CD4-positive, alpha-beta T cell (primary cell): Measurements from ENCODE around the gene SH3BP2. TPM values are rescaled to one million over a fixed set of nuclear protein-coding genes. Genes with fewer than 3 reads are reported as not detected.

Experiments used
- ATAC-seq: fragments of 200-7000 bp; cut with Tn5 transposase; one replicate; pipeline ENCODE4 v1.10.0; 2022; ENCODE audit warnings: mild to moderate bottlenecking; ENCODE audit not compliant: poor library complexity
- CTCF ChIA-PET: fragments of 350-600 bp; sonication (Branson Sonifier 250); formaldehyde crosslinking; loops from one replicate; lab custom pipeline; 2021; ENCODE audit warnings: antibody characterized with exemption, inconsistent platforms; lab: Charles Lee
- POLR2A ChIA-PET: fragments of 350-600 bp; sonication (Branson Sonifier 250); formaldehyde crosslinking; loops from one replicate; lab custom pipeline; 2021; ENCODE audit warnings: antibody characterized with exemption, inconsistent platforms; lab: Charles Lee
- DNase-seq, 14 experiments: peaks; one replicate each; pipeline ENCODE4 v3.0.0-alpha.2; 2013 to 2020; ENCODE audit warnings: mixed read lengths in 2 of 14
- H3K27ac ChIP-seq, 2 donors: one replicate each; pipeline versions ENCODE4 v1.5.1 to v1.7.0; 2013; ENCODE audit warnings: low read length in 2 of 2, low read depth in 1 of 2, mild to moderate bottlenecking in 1 of 2
- H3K27me3 ChIP-seq, 2 experiments: 1 replicate in 1 of 2; 2 replicates in 1 of 2; pipeline versions ENCODE4 v1.6.1 to v1.7.0; 2013; ENCODE audit warnings: low read length in 2 of 2, control low read depth in 1 of 2, mild to moderate bottlenecking in 1 of 2, moderate library complexity in 1 of 2; ENCODE audit not compliant: insufficient read depth in 2 of 2, control insufficient read depth in 1 of 2
- H3K36me3 ChIP-seq: one replicate; pipeline ENCODE4 v1.6.1; 2013; ENCODE audit warnings: low read length, control low read depth; ENCODE audit not compliant: insufficient read depth
- H3K4me1 ChIP-seq: one replicate; pipeline ENCODE4 v1.6.1; 2013; ENCODE audit warnings: low read length, control low read depth; ENCODE audit not compliant: insufficient read depth
- H3K4me3 ChIP-seq: one replicate; pipeline ENCODE4 v1.5.1; 2013; ENCODE audit warnings: mild to moderate bottlenecking, low read length, moderate library complexity
- H3K9me3 ChIP-seq, 2 experiments: 1 replicate in 1 of 2; 2 replicates in 1 of 2; pipeline versions ENCODE4 v1.6.1 to v1.7.0; 2013; ENCODE audit warnings: low read length in 2 of 2, mild to moderate bottlenecking in 2 of 2, control low read depth in 1 of 2, moderate library complexity in 1 of 2; ENCODE audit not compliant: control insufficient read depth in 1 of 2, insufficient read depth in 1 of 2
- H3K27ac Mint-ChIP-seq: one replicate; pipeline ENCODE4 v1.8.0; 2020; ENCODE audit warnings: mixed read lengths
- H3K27me3 Mint-ChIP-seq: one replicate; pipeline ENCODE4 v1.8.0; 2021; ENCODE audit warnings: mixed read lengths
- H3K36me3 Mint-ChIP-seq: one replicate; pipeline ENCODE4 v1.8.0; 2021; ENCODE audit warnings: low read depth, mixed read lengths
- H3K4me1 Mint-ChIP-seq: one replicate; pipeline ENCODE4 v1.8.0; 2021; ENCODE audit warnings: low read depth, mixed read lengths
- H3K4me3 Mint-ChIP-seq: one replicate; pipeline ENCODE4 v1.8.0; 2020; ENCODE audit warnings: mild to moderate bottlenecking, mixed read lengths
- H3K9me3 Mint-ChIP-seq: one replicate; pipeline ENCODE4 v1.8.0; 2020; ENCODE audit warnings: mixed read lengths
- CTCF ChIP-seq: fragments of 200-600 bp; IDR thresholded peaks from one replicate; pipeline ENCODE4 v1.8.0; 2022; ENCODE audit warnings: antibody characterized with exemption, mild to moderate bottlenecking
- intact Hi-C, 2 experiments: fragments of 100-400 bp; cut with DNase I in 1 of 2; cut with micrococcal nuclease in 1 of 2; formaldehyde crosslinking; loops; one replicate each; pipeline versions ENCODE4 v1.15.1 to v1.9.0; 2023 to 2025; cut with DNase I, micrococcal nuclease
- total RNA-seq, 174 experiments: library from RNA in 2 of 174; stranded (reverse) in 2 of 174; gene quantifications; one replicate each; pipeline ENCODE4 v1.2.3 and lab custom pipeline; 2021 to 2026

The SH3BP2 gene
- total RNA-seq, 2 experiments from 2014 or later: 30.1 to 30.5 TPM

DNA sequence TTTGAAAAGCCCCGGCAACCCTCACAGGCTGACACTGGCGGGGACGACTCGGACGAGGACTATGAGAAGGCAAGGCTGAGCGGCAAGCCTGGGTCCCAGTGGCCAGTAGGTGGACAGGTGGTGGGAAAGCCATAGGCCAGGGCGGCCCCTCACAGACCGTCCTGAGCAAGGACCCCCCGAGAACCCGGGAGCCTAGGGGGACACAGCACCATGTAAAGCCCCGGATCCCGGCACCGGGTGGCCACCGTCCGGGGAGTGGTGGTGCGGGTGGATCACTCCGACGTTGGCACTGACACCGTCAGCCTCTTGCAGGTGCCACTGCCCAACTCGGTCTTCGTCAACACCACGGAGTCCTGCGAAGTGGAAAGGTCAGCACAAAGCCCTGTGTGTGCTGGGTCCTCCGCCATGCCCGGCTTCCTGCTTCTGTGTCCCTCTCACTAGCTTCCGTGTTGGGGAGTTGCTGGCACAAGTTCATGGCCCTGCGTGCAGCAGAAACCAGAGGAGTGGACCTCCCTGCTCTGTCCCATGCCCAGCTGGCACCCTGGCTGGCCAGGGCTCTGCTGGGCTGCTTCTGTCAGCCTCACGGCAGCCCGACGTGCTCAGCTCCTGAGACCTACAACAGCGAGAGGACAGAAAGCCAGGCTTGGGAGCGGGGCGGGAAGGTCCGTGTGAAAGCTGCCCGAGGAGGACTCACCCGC is 38.9 kb downstream of the SH3BP2 start:
- H3K27ac ChIP-seq: no peak overlapping the region
- CTCF ChIA-PET: no interaction called here
- peaks cover 15% of the 10 kb centered on the region for H3K4me1 Mint-ChIP-seq

DNA sequence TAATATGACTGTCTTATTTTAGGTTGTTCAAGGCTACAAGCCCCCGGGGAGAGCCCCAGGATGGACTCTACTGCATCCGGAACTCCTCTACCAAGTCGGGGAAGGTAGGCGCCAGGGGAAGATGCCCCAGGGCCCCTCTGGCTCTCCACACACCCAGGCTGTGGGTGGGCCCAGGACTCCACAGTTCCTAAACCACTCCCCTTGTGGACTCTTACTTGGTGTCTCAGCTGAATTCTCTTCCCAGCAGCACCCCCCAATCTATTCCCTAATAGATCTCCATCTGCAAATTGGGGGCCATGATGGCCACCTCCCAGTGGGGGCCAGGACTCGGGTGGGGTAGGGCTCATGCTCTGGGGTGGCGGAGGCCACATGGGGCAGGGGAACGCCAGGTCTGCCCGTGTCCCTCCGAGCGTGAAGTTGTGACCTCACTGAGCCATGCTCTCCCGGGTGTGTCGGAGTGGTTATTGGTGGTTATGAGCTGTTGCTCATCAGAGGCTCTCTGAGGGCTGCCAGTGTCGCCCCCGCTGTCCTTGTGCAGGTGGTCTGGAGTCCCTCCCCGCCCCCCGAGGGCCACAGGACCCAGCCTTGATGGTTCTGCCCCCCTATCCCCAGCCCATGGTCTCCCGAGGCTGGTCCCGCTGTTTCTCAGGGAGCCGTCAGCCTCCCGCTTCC is 39.6 kb downstream of the SH3BP2 start:
- no peaks in the 10 kb centered on the region for H3K27me3 Mint-ChIP-seq
- no peak for TF ChIP-seq CTCF
- peaks cover 38% of the 10 kb centered on the region for H3K4me1 ChIP-seq
- DNase-seq (peak in 2 of 14 experiments; percentile 12 to 31), ATAC-seq (no peak)
- no peaks in the 10 kb centered on the region for H3K27me3 ChIP-seq
- no peaks in the 10 kb centered on the region for H3K9me3 Mint-ChIP-seq
- peaks cover 36% of the 10 kb centered on the region for H3K36me3 Mint-ChIP-seq
- peaks cover 66% of the 10 kb centered on the region for H3K36me3 ChIP-seq
- H3K4me3 Mint-ChIP-seq: no peak overlapping the region
- H3K4me3 ChIP-seq: no peak overlapping the region
- no peak overlapping the region for H3K27ac ChIP-seq
- H3K27ac Mint-ChIP-seq: peak overlapping the region; percentile 17
- peaks cover 20% of the 10 kb centered on the region for H3K4me1 Mint-ChIP-seq
- intact Hi-C loops: no loop called here
- CTCF ChIA-PET: no interaction called here
- H3K9me3 ChIP-seq: no peaks in the 10 kb centered on the region
- POLR2A ChIA-PET: no interaction called here

More for the DNA sequence above, 38.9 kb downstream of the SH3BP2 start:
- H3K27ac Mint-ChIP-seq: peak overlapping the region; percentile 17
- Histone ChIP-seq H3K4me1 (peaks cover 32% of the 10 kb centered on the region), H3K36me3 (peaks cover 72% of the 10 kb centered on the region), H3K9me3 (no peaks in the 10 kb centered on the region), H3K4me3 (no peak overlapping the region), H3K27me3 (no peaks in the 10 kb centered on the region)
- POLR2A ChIA-PET: no interaction called here
- TF ChIP-seq CTCF: no peak
- no peak for ATAC-seq
- H3K27me3 Mint-ChIP-seq: no peaks in the 10 kb centered on the region
- H3K9me3 Mint-ChIP-seq: no peaks in the 10 kb centered on the region
- peak in 2 of 14 experiments; percentile 13 to 31 for DNase-seq
- intact Hi-C loops: no loop called here
- no peak overlapping the region for H3K4me3 Mint-ChIP-seq
- H3K36me3 Mint-ChIP-seq: peaks cover 43% of the 10 kb centered on the region

- H3K9me3 Mint-ChIP-seq: no peaks in the 10 kb centered on the region
- ATAC-seq: no peak
- CTCF ChIA-PET: no interaction called here
- H3K27ac Mint-ChIP-seq: peak overlapping the region; percentile 17
- H3K27ac ChIP-seq: no peak overlapping the region
- peaks cover 27% of the 10 kb centered on the region for H3K4me1 Mint-ChIP-seq
- H3K36me3 Mint-ChIP-seq: peaks cover 29% of the 10 kb centered on the region
- TF ChIP-seq CTCF: no peak
- no peak overlapping the region for H3K4me3 Mint-ChIP-seq
- intact Hi-C loops: no loop called here
- H3K36me3 ChIP-seq: peaks cover 59% of the 10 kb centered on the region
- H3K4me3 ChIP-seq: no peak overlapping the region
- POLR2A ChIA-PET: no interaction called here
- no peaks in the 10 kb centered on the region for H3K27me3 ChIP-seq
- H3K27me3 Mint-ChIP-seq: no peaks in the 10 kb centered on the region
- peaks cover 45% of the 10 kb centered on the region for H3K4me1 ChIP-seq
- H3K9me3 ChIP-seq: no peaks in the 10 kb centered on the region
- DNase-seq: peak in 1 of 14 experiments; percentile 21
These were observed 40.2 kb downstream of the SH3BP2 start for GRCh38 chr4:2832981-2833670.
